ENCODE measurements around the gene HOXA5.

Gene HOXA5

DNA sequence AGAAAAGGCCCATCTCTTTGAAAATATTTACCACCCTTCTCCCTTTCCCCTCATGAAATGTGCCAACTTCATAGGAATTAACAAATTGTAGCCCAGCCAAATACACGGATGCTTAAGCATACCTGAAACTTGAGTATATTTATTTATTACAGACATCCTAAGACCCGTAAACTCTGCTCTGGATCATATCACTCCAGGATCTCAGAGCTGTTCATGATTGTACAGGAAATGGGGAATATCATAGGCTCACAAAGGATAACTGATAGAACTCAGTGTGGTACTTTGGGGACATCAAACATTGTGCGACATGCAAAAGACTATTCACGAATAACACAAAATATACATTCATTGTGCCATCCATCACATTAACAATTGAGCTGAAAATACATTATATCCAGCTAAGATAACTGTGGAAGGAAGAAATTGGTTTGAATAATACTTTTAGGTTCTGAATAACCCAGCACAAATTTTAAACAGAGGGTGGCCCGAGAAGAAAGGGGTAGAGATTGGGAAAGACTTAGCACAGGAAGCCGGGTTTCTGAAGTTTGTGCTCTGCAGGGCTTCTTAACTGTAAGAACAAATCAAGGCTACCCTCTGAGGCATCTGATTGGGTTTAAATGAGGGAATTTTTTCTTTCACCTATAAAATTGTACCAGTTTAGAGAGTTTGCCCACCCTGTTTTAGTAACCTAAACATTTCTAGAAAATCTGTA is 50.1 kb downstream of the HOXA5 start:
- no peak for DNase-seq (ENCODE audit: low read depth)

DNA sequence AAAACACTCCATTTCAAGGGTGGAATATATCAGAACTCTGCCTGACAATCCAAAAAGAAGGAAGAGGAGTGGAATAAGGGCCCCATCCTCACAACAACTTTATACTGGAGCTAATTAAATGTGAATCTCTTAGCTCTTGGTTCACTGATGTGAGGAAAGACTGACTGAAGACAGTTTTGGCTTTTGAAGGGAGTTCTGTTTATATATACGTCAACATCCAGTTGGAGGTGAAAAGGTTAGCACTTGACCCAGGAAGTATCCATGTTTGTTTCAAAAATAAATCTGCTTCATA is 50.7 kb downstream of the HOXA5 start:
- no peak for DNase-seq (ENCODE audit: low read depth)

DNA sequence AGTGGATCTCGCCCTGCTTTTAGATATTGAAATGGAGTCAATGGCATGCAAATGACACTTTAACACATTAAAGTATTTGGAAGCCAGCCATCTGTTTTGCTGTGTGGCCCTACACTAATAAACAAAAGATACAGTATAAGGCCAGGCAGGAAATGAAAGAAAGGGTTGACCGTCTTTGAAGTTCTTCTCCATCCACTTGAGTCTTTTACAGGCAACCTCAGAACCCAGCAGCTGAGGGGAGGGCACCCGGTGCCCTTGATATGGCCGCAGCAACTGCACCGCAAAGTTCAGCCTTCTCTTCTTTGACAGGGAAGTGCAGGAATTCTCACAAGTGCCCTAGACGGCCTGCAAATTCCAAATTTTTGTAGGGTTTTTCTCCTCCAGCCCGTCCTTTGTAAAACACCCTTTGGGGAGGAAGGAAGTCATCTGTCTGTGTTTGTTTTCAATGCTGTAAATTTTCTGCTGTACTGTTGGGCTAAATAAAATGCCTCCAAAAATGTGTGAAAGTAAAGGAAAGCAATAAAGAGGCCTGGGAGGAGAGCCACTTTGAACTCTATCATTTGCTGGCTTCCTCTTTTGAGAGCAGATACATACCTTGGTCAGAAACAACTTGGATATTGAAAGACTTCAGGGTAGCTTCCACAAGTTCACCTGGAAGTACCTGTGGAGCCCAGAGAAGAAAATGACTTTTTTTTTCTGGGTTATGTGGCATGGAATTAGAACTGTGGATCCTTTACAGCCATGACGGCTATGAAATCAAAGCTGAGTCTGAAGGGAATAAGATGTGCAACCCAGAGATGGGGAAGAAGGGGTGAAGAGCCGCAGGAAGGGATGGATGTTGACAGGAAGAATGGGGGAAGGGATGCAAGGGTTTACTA is 51.3 kb downstream of the HOXA5 start:
- no peak for DNase-seq (ENCODE audit: low read depth)

DNA sequence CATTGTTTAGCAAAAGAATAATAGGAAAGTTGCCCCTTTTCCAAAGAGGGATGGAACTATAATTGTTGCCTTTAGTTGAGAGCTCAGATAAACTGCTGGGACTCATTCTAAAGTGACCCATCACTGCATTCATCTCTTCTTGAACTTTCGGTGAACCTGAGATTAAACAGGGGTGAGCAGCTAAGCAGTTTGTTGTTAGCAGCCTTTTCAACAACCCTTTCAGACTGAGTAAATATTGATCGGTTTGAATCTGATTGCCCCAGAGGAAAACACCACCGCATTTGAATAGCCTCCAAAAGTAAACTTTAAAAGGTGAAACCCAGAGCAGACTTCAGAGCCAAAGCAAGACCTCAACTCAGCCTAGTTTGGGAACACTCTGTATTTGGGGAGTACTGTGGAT is 52.4 kb downstream of the HOXA5 start:
- DNase-seq (ENCODE audit: low read depth), result no peak
